Measurements from ENCODE around the gene GLCCI1. TPM values are rescaled to one million over a fixed set of nuclear protein-coding genes. Genes with fewer than 3 reads are reported as not detected.
A peak's percentile ranks its signal among the peaks of the same experiment; 100 is the strongest.
"Not testable (repeated sequence)": the region's sequence is repeated elsewhere in the genome, so short reads cannot be mapped to it uniquely, and the experiment has no call there.

The GLCCI1 gene
- total RNA-seq, 1 experiment from 2014 or later = 8.5 TPM

- intact Hi-C loops (cut with micrococcal nuclease) = no loop called here
- peaks cover 31% of the 10 kb centered on the region for H3K4me1 ChIP-seq (ENCODE audit: insufficient read depth, low read length)
- H3K4me2 ChIP-seq (ENCODE audit: low read length) = no peak overlapping the region
- H3F3A ChIP-seq (ENCODE audit: low read length, unreplicated experiment) = no peaks in the 10 kb centered on the region
- ChIA-PET POLR2A (ENCODE audit: unreplicated experiment) (no interaction called here), CTCF (no interaction called here)
- H3K9ac ChIP-seq (ENCODE audit: low read length) = no peak overlapping the region
- H3K9me2 ChIP-seq (replicated peaks; ENCODE audit: low read length) = no peaks in the 10 kb centered on the region
- H3K27me3 ChIP-seq (ENCODE audit: low read length) = no peaks in the 10 kb centered on the region
- no TSS peak for BruUV-seq (replicated peaks)
- H4K20me1 ChIP-seq (ENCODE audit: low read length) = no peaks in the 10 kb centered on the region
- no peak for TF ChIP-seq EZH2 (IDR thresholded peaks at IDR 0.05; ENCODE audit: low read length, unreplicated experiment)
- TF ChIP-seq CTCF (conservative IDR thresholded peaks at IDR 0.05; ENCODE audit: low read depth, low read length) = no peak
- no peak for TF ChIP-seq EZH2phosphoT487 (IDR thresholded peaks at IDR 0.05; ENCODE audit: borderline replicate concordance, low read length)
- no peak overlapping the region for H3K4me3 ChIP-seq (ENCODE audit: low read length)
- H3K27ac ChIP-seq (ENCODE audit: low read length) = no peak overlapping the region
- peaks cover 3% of the 10 kb centered on the region; the same call in 1 of the 2 replicates for H3K36me3 ChIP-seq (ENCODE audit: low read depth, low read length)
- peaks cover 8% of the 10 kb centered on the region; the same call in 1 of the 2 replicates for H3K9me3 ChIP-seq (ENCODE audit: low read length)
- ATAC-seq (no peak), DNase-seq (no peak)
- H3K79me2 ChIP-seq (ENCODE audit: low read length) = peaks cover 73% of the 10 kb centered on the region
- H2AFZ ChIP-seq (ENCODE audit: low read length) = no peak overlapping the region
Observed at GRCh38 chr7:7992506-7992905, 23.9 kb downstream of the GLCCI1 start.

- ATAC-seq; H3K9me2 ChIP-seq (replicated peaks; ENCODE audit: low read length); H3K4me3 ChIP-seq (ENCODE audit: low read length); H2AFZ ChIP-seq (ENCODE audit: low read length); BruUV-seq (replicated peaks); H3K27ac ChIP-seq (ENCODE audit: low read length); H3K9me3 ChIP-seq (ENCODE audit: low read length); CTCF ChIA-PET; H4K20me1 ChIP-seq (ENCODE audit: low read length); DNase-seq; H3K27me3 ChIP-seq (ENCODE audit: low read length); H3K9ac ChIP-seq (ENCODE audit: low read length); POLR2A ChIA-PET (ENCODE audit: unreplicated experiment); H3F3A ChIP-seq (ENCODE audit: low read length, unreplicated experiment); H3K4me2 ChIP-seq (ENCODE audit: low read length); H3K36me3 ChIP-seq (ENCODE audit: low read depth, low read length): not testable (repeated sequence)
- intact Hi-C loops (cut with micrococcal nuclease) = loop anchor here (5.0 kb wide), 1 partner anchor 353 kb away; the partner anchor contains the start of gene UMAD1
- Histone ChIP-seq H3K4me1 (ENCODE audit: insufficient read depth, low read length) (peaks cover 18% of the 10 kb centered on the region), H3K79me2 (ENCODE audit: low read length) (peaks cover 70% of the 10 kb centered on the region)
Observed at GRCh38 chr7:7995348-7995747, 26.8 kb downstream of the GLCCI1 start.

- intact Hi-C loops (cut with micrococcal nuclease) = loop anchor here (1.0 to 5.0 kb wide), 3 partner anchors 14 to 354 kb away; partner anchors contain the start of gene UMAD1
- Histone ChIP-seq H3K9me3 (ENCODE audit: low read length) (peaks cover 5% of the 10 kb centered on the region; the same call in 1 of the 2 replicates), H3K79me2 (ENCODE audit: low read length) (peaks cover 60% of the 10 kb centered on the region), H3K27me3 (ENCODE audit: low read length) (no peaks in the 10 kb centered on the region), H3K4me2 (ENCODE audit: low read length) (peak overlapping the region; percentile 76), H3K4me3 (ENCODE audit: low read length) (peak overlapping the region; percentile 44), H3K4me1 (ENCODE audit: insufficient read depth, low read length) (peaks cover 15% of the 10 kb centered on the region), H3K9ac (ENCODE audit: low read length) (no peak overlapping the region), H3K9me2 (replicated peaks; ENCODE audit: low read length) (no peaks in the 10 kb centered on the region), H3F3A (ENCODE audit: low read length, unreplicated experiment) (no peaks in the 10 kb centered on the region), H3K36me3 (ENCODE audit: low read depth, low read length) (peaks cover 3% of the 10 kb centered on the region; the same call in 1 of the 2 replicates), H3K27ac (ENCODE audit: low read length) (peak overlapping the region; percentile 67), H2AFZ (ENCODE audit: low read length) (no peak overlapping the region), H4K20me1 (ENCODE audit: low read length) (no peaks in the 10 kb centered on the region)
- no TSS peak for BruUV-seq (replicated peaks)
- ChIA-PET CTCF (interaction anchor here (1.2 kb wide), 1 partner anchor 26 kb away, joined by 3 read pairs; no protein-coding TSS in a partner anchor), POLR2A (ENCODE audit: unreplicated experiment) (no interaction called here)
- TF ChIP-seq CTCF (conservative IDR thresholded peaks at IDR 0.05; ENCODE audit: low read depth, low read length) = no peak
- no peak for TF ChIP-seq EZH2phosphoT487 (IDR thresholded peaks at IDR 0.05; ENCODE audit: borderline replicate concordance, low read length)
- ATAC-seq (peak; percentile 99), DNase-seq (peak; percentile 95)
Observed at GRCh38 chr7:7996568-7996967, 28.0 kb downstream of the GLCCI1 start.

Measured in PC-3 (cell line).